WTC11 (cell line): ENCODE measurements around the gene ELMO1. TPM values are rescaled to one million over a fixed set of nuclear protein-coding genes. Genes with fewer than 3 reads are reported as not detected.

Experiments
- ATAC-seq: fragments of 200-7000 bp; cut with Tn5 transposase; 2 replicates; pipeline ENCODE4 v1.10.0; 2021; ENCODE audit warnings: mild to moderate bottlenecking, moderate library complexity
- CTCF ChIA-PET: fragments of 300-600 bp; sonication (Branson Sonifier 250); formaldehyde crosslinking; loops from one replicate; lab custom pipeline; 2021; ENCODE audit warnings: antibody characterized with exemption; lab: Charles Lee
- POLR2A ChIA-PET: fragments of 350-600 bp; sonication (Branson Sonifier 250); formaldehyde crosslinking; loops from one replicate; lab custom pipeline; 2021; ENCODE audit warnings: antibody characterized with exemption; lab: Charles Lee
- DNase-seq: peaks from one replicate; pipeline ENCODE4 v3.0.0; 2021; ENCODE audit warnings: low spot score
- H3K27ac Mint-ChIP-seq: 2 replicates; pipeline ENCODE4 v1.8.0; 2021; ENCODE audit warnings: mixed read lengths
- H3K27me3 Mint-ChIP-seq: 2 replicates; pipeline ENCODE4 v1.8.0; 2021; ENCODE audit warnings: low read depth, mild to moderate bottlenecking, moderate library complexity, mixed read lengths
- H3K36me3 Mint-ChIP-seq: 2 replicates; pipeline ENCODE4 v1.8.0; 2021; ENCODE audit warnings: mixed read lengths
- H3K4me1 Mint-ChIP-seq: 2 replicates; pipeline ENCODE4 v1.8.0; 2022; ENCODE audit warnings: mixed read lengths
- H3K4me3 Mint-ChIP-seq: 2 replicates; pipeline ENCODE4 v1.8.0; 2021; ENCODE audit warnings: mild to moderate bottlenecking, moderate library complexity, mixed read lengths
- H3K9me3 Mint-ChIP-seq: 2 replicates; pipeline ENCODE4 v1.8.0; 2021; ENCODE audit warnings: mixed read lengths
- CBFB ChIP-seq: sonication (generic); formaldehyde crosslinking; IDR thresholded peaks from 2 replicates; pipeline ENCODE4 v1.8.1; 2022; ENCODE audit warnings: mild to moderate bottlenecking, low read depth, missing genetic modification reagents
- GABPB1 ChIP-seq: sonication (generic); formaldehyde crosslinking; IDR thresholded peaks from 2 replicates; pipeline ENCODE4 v1.8.1; 2023; ENCODE audit warnings: mild to moderate bottlenecking, missing genetic modification reagents
- GRHL2 ChIP-seq: fragments of 250-450 bp; sonication (Bioruptor Pico); IDR thresholded peaks from 2 replicates; pipeline ENCODE4 v1.8.0; 2022; ENCODE audit warnings: mild to moderate bottlenecking, moderate library complexity; ENCODE audit not compliant: insufficient replicate concordance, severe bottlenecking
- HMGA2 ChIP-seq: fragments of 250-450 bp; sonication (Bioruptor Pico); IDR thresholded peaks from 2 replicates; pipeline ENCODE4 v1.4.0; 2021; ENCODE audit warnings: mild to moderate bottlenecking, moderate library complexity
- JUN ChIP-seq: sonication (generic); formaldehyde crosslinking; IDR thresholded peaks from 2 replicates; pipeline ENCODE4 v1.8.0; 2023; ENCODE audit warnings: mild to moderate bottlenecking, missing genetic modification reagents
- NR3C1 ChIP-seq: sonication (generic); formaldehyde crosslinking; conservative IDR thresholded peaks from 2 replicates; pipeline ENCODE4 v1.8.1; 2023; ENCODE audit warnings: low read depth, mild to moderate bottlenecking, missing genetic modification reagents
- TCF7 ChIP-seq: sonication (generic); formaldehyde crosslinking; IDR thresholded peaks from 2 replicates; pipeline ENCODE4 v1.8.0; 2022; ENCODE audit warnings: mild to moderate bottlenecking, low read depth, missing genetic modification reagents, moderate library complexity
- TP53 ChIP-seq: sonication (generic); formaldehyde crosslinking; IDR thresholded peaks from 2 replicates; pipeline ENCODE4 v1.8.1; 2023; ENCODE audit warnings: mild to moderate bottlenecking, missing genetic modification reagents
- total RNA-seq: library from RNA; stranded (reverse); gene quantifications from 3 replicates; pipeline ENCODE4 v1.2.3, GENCODE V29; 2021
- TF ChIP-seq, protein P1 (sequence below): sonication (generic); formaldehyde crosslinking; IDR thresholded peaks from 2 replicates; pipeline ENCODE4 v1.8.1; 2022; ENCODE audit warnings: mild to moderate bottlenecking, moderate library complexity, missing genetic modification reagents
- TF ChIP-seq, protein P2 (sequence below): sonication (generic); formaldehyde crosslinking; IDR thresholded peaks from 2 replicates; pipeline ENCODE4 v1.8.1; 2023; ENCODE audit warnings: mild to moderate bottlenecking, missing genetic modification reagents, moderate library complexity
- TF ChIP-seq, protein P3 (sequence below): sonication (generic); formaldehyde crosslinking; IDR thresholded peaks from 2 replicates; pipeline ENCODE4 v1.8.1; 2023; ENCODE audit warnings: mild to moderate bottlenecking, missing genetic modification reagents
- TF ChIP-seq, protein P4 (sequence below): sonication (generic); formaldehyde crosslinking; IDR thresholded peaks from 2 replicates; pipeline ENCODE4 v1.8.0; 2023; ENCODE audit warnings: missing genetic modification reagents, mild to moderate bottlenecking, borderline replicate concordance
- TF ChIP-seq, protein P5 (sequence below): fragments of 250-450 bp; sonication (Bioruptor Pico); IDR thresholded peaks from 2 replicates; pipeline ENCODE4 v1.9.0; 2021; ENCODE audit warnings: moderate library complexity, mild to moderate bottlenecking, inconsistent platforms, borderline replicate concordance
- TF ChIP-seq, protein P6 (sequence below): fragments of 250-450 bp; sonication (Bioruptor Pico); IDR thresholded peaks from 2 replicates; pipeline ENCODE4 v1.9.0; 2021; ENCODE audit warnings: mild to moderate bottlenecking

Gene ELMO1
- total RNA-seq, 1 experiment from 2014 or later, result 19.4 TPM

DNA sequence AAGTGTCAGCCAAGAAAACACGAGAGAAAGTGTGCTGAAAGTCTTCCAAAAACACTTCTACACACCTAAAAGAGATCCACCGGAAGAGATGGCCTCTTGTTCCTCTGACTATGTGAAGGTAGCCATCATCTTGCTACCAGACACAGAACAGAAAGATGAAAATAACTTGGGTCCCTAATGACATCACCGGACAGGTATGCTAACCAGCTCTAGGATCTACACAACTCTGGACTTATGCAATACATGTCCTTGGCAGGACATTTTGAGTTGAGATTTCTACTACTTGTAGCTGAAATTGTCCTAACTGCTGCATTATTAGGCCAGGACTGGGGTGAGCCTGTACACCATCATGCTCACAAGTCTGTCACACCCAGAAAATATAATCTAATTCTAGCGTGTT lies 358.7 kb downstream of the ELMO1 start:
- Mint-ChIP-seq H3K27ac (no peak overlapping the region), H3K4me1 (peaks cover 4% of the 10 kb centered on the region)
- CTCF ChIA-PET, result no interaction called here

DNA sequence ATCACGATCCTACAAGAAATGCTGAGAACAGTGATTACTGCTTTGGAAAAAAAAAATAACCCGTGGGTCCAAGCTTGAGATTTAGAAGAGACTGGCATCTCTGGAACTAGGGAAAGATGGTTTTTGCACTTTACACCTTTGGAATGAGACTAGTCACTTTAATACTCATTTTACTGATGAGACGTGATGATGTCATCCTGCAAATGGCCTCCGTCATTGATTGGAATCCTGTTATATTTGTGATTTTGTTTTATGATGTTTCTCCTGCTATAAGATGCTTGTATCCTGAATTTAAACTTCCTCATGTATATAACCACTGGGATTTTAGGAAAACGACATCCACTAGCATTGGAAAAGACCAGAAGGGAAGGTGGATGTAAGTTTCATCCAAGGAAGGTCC lies 363.1 kb downstream of the ELMO1 start:
- ATAC-seq, result no peak

More for the DNA sequence above, 358.7 kb downstream of the ELMO1 start:
- no peak overlapping the region for H3K4me3 Mint-ChIP-seq
- no peak for DNase-seq
- ATAC-seq, result no peak
- TF ChIP-seq, protein P1, sequence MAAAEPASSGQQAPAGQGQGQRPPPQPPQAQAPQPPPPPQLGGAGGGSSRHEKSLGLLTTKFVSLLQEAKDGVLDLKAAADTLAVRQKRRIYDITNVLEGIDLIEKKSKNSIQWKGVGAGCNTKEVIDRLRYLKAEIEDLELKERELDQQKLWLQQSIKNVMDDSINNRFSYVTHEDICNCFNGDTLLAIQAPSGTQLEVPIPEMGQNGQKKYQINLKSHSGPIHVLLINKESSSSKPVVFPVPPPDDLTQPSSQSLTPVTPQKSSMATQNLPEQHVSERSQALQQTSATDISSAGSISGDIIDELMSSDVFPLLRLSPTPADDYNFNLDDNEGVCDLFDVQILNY (CRISPR knock-in tag), result no peak
- no peak for TF ChIP-seq CBFB (CRISPR knock-in tag)
- TF ChIP-seq, protein P2, sequence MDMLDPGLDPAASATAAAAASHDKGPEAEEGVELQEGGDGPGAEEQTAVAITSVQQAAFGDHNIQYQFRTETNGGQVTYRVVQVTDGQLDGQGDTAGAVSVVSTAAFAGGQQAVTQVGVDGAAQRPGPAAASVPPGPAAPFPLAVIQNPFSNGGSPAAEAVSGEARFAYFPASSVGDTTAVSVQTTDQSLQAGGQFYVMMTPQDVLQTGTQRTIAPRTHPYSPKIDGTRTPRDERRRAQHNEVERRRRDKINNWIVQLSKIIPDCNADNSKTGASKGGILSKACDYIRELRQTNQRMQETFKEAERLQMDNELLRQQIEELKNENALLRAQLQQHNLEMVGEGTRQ (CRISPR knock-in tag), result no peak
- no peak for TF ChIP-seq GABPB1 (CRISPR knock-in tag)
- TF ChIP-seq HMGA2 (CRISPR knock-in tag), result no peak
- TF ChIP-seq, all 79 proteins: peak for 0
- Mint-ChIP-seq H3K36me3 (peaks cover 6% of the 10 kb centered on the region; the same call in 1 of the 2 replicates), H3K9me3 (peaks cover 10% of the 10 kb centered on the region), H3K27me3 (no peaks in the 10 kb centered on the region)
- POLR2A ChIA-PET, result interaction anchor here (0.6 kb wide), 1 partner anchor 1107 kb away, joined by 3 read pairs; no protein-coding TSS in a partner anchor

More for the DNA sequence above, 363.1 kb downstream of the ELMO1 start:
- DNase-seq, result no peak
- ChIA-PET POLR2A (no interaction called here), CTCF (no interaction called here)
- Mint-ChIP-seq H3K9me3 (no peaks in the 10 kb centered on the region), H3K4me3 (no peak overlapping the region), H3K36me3 (no peaks in the 10 kb centered on the region), H3K4me1 (0 out of 2 replicates have a peak, but pooled peaks cover 2% of the 10 kb centered on the region), H3K27me3 (no peaks in the 10 kb centered on the region), H3K27ac (no peak overlapping the region)
- TF ChIP-seq JUN (no peak), TP53 (CRISPR knock-in tag) (no peak), NR3C1 (no peak), TCF7 (CRISPR knock-in tag) (no peak), GRHL2 (CRISPR knock-in tag) (no peak)
- TF ChIP-seq, protein P3, sequence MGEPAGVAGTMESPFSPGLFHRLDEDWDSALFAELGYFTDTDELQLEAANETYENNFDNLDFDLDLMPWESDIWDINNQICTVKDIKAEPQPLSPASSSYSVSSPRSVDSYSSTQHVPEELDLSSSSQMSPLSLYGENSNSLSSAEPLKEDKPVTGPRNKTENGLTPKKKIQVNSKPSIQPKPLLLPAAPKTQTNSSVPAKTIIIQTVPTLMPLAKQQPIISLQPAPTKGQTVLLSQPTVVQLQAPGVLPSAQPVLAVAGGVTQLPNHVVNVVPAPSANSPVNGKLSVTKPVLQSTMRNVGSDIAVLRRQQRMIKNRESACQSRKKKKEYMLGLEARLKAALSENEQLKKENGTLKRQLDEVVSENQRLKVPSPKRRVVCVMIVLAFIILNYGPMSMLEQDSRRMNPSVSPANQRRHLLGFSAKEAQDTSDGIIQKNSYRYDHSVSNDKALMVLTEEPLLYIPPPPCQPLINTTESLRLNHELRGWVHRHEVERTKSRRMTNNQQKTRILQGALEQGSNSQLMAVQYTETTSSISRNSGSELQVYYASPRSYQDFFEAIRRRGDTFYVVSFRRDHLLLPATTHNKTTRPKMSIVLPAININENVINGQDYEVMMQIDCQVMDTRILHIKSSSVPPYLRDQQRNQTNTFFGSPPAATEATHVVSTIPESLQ, result no peak
- TF ChIP-seq, protein P4, sequence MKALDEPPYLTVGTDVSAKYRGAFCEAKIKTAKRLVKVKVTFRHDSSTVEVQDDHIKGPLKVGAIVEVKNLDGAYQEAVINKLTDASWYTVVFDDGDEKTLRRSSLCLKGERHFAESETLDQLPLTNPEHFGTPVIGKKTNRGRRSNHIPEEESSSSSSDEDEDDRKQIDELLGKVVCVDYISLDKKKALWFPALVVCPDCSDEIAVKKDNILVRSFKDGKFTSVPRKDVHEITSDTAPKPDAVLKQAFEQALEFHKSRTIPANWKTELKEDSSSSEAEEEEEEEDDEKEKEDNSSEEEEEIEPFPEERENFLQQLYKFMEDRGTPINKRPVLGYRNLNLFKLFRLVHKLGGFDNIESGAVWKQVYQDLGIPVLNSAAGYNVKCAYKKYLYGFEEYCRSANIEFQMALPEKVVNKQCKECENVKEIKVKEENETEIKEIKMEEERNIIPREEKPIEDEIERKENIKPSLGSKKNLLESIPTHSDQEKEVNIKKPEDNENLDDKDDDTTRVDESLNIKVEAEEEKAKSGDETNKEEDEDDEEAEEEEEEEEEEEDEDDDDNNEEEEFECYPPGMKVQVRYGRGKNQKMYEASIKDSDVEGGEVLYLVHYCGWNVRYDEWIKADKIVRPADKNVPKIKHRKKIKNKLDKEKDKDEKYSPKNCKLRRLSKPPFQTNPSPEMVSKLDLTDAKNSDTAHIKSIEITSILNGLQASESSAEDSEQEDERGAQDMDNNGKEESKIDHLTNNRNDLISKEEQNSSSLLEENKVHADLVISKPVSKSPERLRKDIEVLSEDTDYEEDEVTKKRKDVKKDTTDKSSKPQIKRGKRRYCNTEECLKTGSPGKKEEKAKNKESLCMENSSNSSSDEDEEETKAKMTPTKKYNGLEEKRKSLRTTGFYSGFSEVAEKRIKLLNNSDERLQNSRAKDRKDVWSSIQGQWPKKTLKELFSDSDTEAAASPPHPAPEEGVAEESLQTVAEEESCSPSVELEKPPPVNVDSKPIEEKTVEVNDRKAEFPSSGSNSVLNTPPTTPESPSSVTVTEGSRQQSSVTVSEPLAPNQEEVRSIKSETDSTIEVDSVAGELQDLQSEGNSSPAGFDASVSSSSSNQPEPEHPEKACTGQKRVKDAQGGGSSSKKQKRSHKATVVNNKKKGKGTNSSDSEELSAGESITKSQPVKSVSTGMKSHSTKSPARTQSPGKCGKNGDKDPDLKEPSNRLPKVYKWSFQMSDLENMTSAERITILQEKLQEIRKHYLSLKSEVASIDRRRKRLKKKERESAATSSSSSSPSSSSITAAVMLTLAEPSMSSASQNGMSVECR (CRISPR knock-in tag), result no peak
- TF ChIP-seq, protein P5, sequence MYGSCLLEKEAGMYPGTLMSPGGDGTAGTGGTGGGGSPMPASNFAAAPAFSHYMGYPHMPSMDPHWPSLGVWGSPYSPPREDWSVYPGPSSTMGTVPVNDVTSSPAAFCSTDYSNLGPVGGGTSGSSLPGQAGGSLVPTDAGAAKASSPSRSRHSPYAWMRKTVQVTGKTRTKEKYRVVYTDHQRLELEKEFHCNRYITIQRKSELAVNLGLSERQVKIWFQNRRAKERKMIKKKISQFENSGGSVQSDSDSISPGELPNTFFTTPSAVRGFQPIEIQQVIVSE (CRISPR knock-in tag), result no peak
- TF ChIP-seq, protein P6, sequence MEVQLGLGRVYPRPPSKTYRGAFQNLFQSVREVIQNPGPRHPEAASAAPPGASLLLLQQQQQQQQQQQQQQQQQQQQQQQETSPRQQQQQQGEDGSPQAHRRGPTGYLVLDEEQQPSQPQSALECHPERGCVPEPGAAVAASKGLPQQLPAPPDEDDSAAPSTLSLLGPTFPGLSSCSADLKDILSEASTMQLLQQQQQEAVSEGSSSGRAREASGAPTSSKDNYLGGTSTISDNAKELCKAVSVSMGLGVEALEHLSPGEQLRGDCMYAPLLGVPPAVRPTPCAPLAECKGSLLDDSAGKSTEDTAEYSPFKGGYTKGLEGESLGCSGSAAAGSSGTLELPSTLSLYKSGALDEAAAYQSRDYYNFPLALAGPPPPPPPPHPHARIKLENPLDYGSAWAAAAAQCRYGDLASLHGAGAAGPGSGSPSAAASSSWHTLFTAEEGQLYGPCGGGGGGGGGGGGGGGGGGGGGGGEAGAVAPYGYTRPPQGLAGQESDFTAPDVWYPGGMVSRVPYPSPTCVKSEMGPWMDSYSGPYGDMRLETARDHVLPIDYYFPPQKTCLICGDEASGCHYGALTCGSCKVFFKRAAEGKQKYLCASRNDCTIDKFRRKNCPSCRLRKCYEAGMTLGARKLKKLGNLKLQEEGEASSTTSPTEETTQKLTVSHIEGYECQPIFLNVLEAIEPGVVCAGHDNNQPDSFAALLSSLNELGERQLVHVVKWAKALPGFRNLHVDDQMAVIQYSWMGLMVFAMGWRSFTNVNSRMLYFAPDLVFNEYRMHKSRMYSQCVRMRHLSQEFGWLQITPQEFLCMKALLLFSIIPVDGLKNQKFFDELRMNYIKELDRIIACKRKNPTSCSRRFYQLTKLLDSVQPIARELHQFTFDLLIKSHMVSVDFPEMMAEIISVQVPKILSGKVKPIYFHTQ, result no peak
